ENCODE results near the gene HS6ST1. TPM values are rescaled to one million over a fixed set of nuclear protein-coding genes. Genes with fewer than 3 reads are reported as not detected.

Gene HS6ST1
- total and polyA plus RNA-seq, 2 of the 4 experiments (the other 2 are of a cell fraction), result 29.9 to 36.9 TPM

DNA sequence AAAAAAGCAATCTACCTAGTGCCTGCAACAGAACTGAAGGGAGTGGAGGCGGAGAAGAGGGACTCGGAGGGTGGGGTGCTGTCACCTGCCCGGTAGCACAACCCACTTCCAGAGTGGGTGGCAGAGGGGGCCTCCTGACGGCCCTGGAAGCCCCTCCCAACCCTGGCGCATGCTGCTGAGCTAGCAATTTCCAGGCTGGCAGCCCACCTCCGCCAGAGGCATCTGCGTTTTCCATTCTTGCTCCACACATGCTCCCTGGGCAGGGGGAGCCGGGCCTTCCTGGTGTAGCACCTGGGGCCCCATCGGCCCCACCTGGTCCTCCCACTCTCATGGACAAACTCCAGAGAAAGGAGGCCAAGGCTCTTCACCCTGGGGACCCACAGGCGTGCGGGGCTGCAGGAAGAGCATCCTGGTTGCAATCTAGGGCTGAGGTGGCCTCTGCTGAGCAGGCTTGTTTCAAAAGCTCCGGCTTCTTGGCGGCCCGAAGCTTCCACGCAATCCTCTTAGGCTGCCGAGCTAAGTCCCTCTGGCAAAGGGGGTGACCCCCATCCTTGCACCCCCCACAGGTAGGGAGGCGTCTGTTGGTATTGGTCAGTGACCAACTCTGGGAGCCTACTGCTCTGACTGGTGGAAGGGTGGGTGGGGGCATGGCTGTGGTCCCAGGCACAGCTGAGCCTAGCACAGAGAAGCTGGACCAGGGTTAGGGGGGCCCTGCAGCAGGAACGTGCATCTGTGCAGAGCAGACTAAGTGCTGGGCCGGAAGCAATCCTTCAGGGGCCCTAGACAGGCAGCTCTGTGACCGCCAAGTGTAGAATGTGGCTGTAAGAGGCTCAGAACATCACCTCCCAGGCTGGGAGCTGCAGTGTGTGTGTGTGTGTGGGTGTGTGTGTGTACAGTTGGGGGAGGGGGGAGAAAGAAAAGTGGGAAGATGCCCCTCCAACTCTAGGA lies 2.6 kb downstream of the HS6ST1 start:
- DNase-seq, result peak; percentile 76
- Histone ChIP-seq H2AK9ac (replicated peaks; ENCODE audit: low read depth, low read length, poor library complexity) (peak overlapping the region; percentile 46), H3K4ac (ENCODE audit: low read depth, low read length) (peak overlapping the region; percentile 44), H3K36me3 (ENCODE audit: control insufficient read depth, insufficient read depth, low read length) (peaks cover 35% of the 10 kb centered on the region), H3K27ac (ENCODE audit: insufficient read depth, low read length) (peak overlapping the region; percentile 63), H2AFZ (replicated peaks; ENCODE audit: low read length, poor library complexity) (peak overlapping the region; percentile 8), H3K4me3 (ENCODE audit: insufficient read depth, low read depth, low read length) (peak overlapping the region; percentile 86), H2BK5ac (ENCODE audit: low read depth, low read length, poor library complexity, severe bottlenecking) (no peak overlapping the region), H2BK20ac (ENCODE audit: low read depth, low read length) (no peak overlapping the region), H3K9me1 (ENCODE audit: insufficient read depth, low read length) (peaks cover 38% of the 10 kb centered on the region), H3K4me2 (ENCODE audit: low read depth, low read length) (peak overlapping the region; percentile 76), H3K79me1 (ENCODE audit: low read depth in 1 of 2, low read length in 2 of 2) (peaks cover 4 to 63% of the 10 kb centered on the region in 2 experiments; a peak in 3 of 4 replicates), H3K18ac (ENCODE audit: low read depth, low read length) (peak overlapping the region; percentile 47), H3K56ac (ENCODE audit: extremely low read depth, insufficient read depth, low read length) (peak overlapping the region; percentile 43; the same call in 1 of the 2 replicates), H3K14ac (replicated peaks; ENCODE audit: low read depth, low read length) (peak overlapping the region; percentile 81), H3K27me3 (ENCODE audit: control insufficient read depth, insufficient read depth, low read length) (no peaks in the 10 kb centered on the region), H3K9ac (ENCODE audit: low read depth, low read length) (peak overlapping the region; percentile 80), H2BK120ac (ENCODE audit: low read depth, low read length) (no peak overlapping the region; the same call in 1 of the 2 replicates), H4K8ac (ENCODE audit: low read depth in 2 of 2, low read length in 2 of 2) (no peak overlapping the region; a peak in 2 of 4 replicates), H3K4me1 (ENCODE audit: control insufficient read depth, insufficient read depth, low read length) (peaks cover 35% of the 10 kb centered on the region), H2AK5ac (ENCODE audit: low read depth, low read length) (peak overlapping the region; percentile 57), H4K91ac (ENCODE audit: insufficient read depth, low read depth, low read length) (peak overlapping the region; percentile 33; the same call in 1 of the 2 replicates), H4K5ac (ENCODE audit: low read depth, low read length) (no peak overlapping the region), H3K23ac (ENCODE audit: low read depth, low read length) (peak overlapping the region; percentile 67), H2BK15ac (ENCODE audit: low read depth, low read length) (no peak overlapping the region), H3K9me3 (ENCODE audit: control insufficient read depth, insufficient read depth, low read length) (no peaks in the 10 kb centered on the region), H4K20me1 (ENCODE audit: insufficient read depth, low read length) (peaks cover 68% of the 10 kb centered on the region)
- BruUV-seq (replicated peaks), result no TSS peak
- CTCF ChIA-PET, result interaction anchor here (0.8 to 1.0 kb wide), 2 partner anchors 9 to 11 kb away, joined by 3 to 4 read pairs; no protein-coding TSS in a partner anchor
- ATAC-seq (ENCODE audit: low read depth), result peak; percentile 4
- in situ Hi-C loops (cut with MboI; ENCODE audit: low sequenced_read_pairs), result loop anchor here (25.0 kb wide), 1 partner anchor 429 kb away; the partner anchor contains the start of gene AMMECR1L
- dilution Hi-C loops (cut with HindIII; ENCODE audit: low sequenced_read_pairs, unreplicated experiment), result no loop called here
- POLR2A ChIA-PET (ENCODE audit: unreplicated experiment), result interaction anchor here (0.8 to 1.5 kb wide), 2 partner anchors 10 to 11 kb away, joined by 3 read pairs; no protein-coding TSS in a partner anchor
- TF ChIP-seq MAFK (IDR thresholded peaks at IDR 0.05; ENCODE audit: low read depth, low read length) (0 out of 2 replicates have a peak, but pooled peaks have one; percentile 17), BHLHE40 (IDR thresholded peaks at IDR 0.05; ENCODE audit: low read depth, low read length) (peak; percentile 48; the same call in 1 of the 2 replicates), RCOR1 (IDR thresholded peaks at IDR 0.05; ENCODE audit: insufficient replicate concordance, low read length) (no peak)
- intact Hi-C loops (cut with micrococcal nuclease), result loop anchor here (10.0 kb wide), 1 partner anchor 251 kb away; no protein-coding TSS in a partner anchor
- whole genome bisulfite sequencing, 2 experiments (ENCODE audit: extremely low coverage in 2 of 2, insufficient read length in 1 of 2), result 40% methylated on average over 3 of the region's 20 CpGs; no CpG with 5 or more reads in 1 of the 2 experiments

All from IMR-90 (cell line).